Measurements from ENCODE around the gene ITGA2.

GRCh38 chr5:52995095-52995494 is 5.9 kb downstream of the ITGA2 start:
- no peak for TF ChIP-seq ZNF274 (IDR thresholded peaks at IDR 0.05; ENCODE audit: low read depth, low read length)
- TF ChIP-seq YY1 (IDR thresholded peaks at IDR 0.05; ENCODE audit: insufficient read depth, insufficient read length) = no peak

Data from NT2/D1 (cell line).